Effector memory CD8-positive, alpha-beta T cell (primary cell): Measurements from ENCODE around the gene TBC1D32.
"Not testable (repeated sequence)": the region's sequence is repeated elsewhere in the genome, so short reads cannot be mapped to it uniquely, and the experiment has no call there.

ENCODE experiments used
- ATAC-seq: fragments of 150-1000 bp; cut with Tn5 transposase; replicated peaks from 2 replicates; pipeline ENCODE4 v1.10.0; 2021; ENCODE audit warnings: mild to moderate bottlenecking, moderate library complexity
- DNase-seq, 3 experiments: peaks; one replicate each; pipeline ENCODE4 v3.0.0; 2021
- H3K27ac Mint-ChIP-seq, 2 donors: one replicate each; pipeline ENCODE4 v1.8.0; 2022; ENCODE audit warnings: mild to moderate bottlenecking in 2 of 2, mixed read lengths in 2 of 2, moderate library complexity in 2 of 2
- H3K27me3 Mint-ChIP-seq, 2 donors: one replicate each; pipeline ENCODE4 v1.8.0; 2022; ENCODE audit warnings: mixed read lengths in 2 of 2
- H3K36me3 Mint-ChIP-seq: one replicate; pipeline ENCODE4 v1.8.0; 2022; ENCODE audit warnings: mild to moderate bottlenecking, moderate library complexity, mixed read lengths; ENCODE audit not compliant: insufficient read depth
- H3K4me1 Mint-ChIP-seq, 2 donors: one replicate each; pipeline ENCODE4 v1.8.0; 2022; ENCODE audit warnings: low read depth in 2 of 2, mixed read lengths in 2 of 2
- H3K4me3 Mint-ChIP-seq, 2 donors: one replicate each; pipeline ENCODE4 v1.8.0; 2022; ENCODE audit warnings: mild to moderate bottlenecking in 2 of 2, mixed read lengths in 2 of 2, moderate library complexity in 2 of 2
- H3K9me3 Mint-ChIP-seq, 2 donors: one replicate each; pipeline ENCODE4 v1.8.0; 2022; ENCODE audit warnings: mixed read lengths in 2 of 2

TBC1D32 gene

DNA sequence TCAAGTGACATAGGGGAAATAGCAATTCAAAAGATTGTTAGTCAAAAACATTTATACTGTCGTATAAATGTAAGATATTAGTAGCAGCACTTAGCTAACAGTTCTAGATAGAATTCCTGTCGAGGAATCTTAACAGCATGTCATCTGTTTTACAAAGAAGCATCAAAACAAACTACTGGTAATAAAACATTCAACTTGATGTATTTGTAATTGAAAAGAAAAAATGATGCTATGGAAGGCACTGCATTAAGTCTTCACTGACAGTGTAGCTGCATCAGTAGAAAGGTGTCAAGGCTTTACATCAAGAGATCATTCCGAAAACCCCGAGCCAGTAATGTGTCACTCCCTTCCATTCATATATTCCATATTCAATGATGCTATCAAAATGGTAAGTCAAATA is 223.5 kb downstream of the TBC1D32 start:
- H3K4me1 Mint-ChIP-seq, result no peaks in the 10 kb centered on the region
- H3K4me3 Mint-ChIP-seq, result no peak overlapping the region
- H3K9me3 Mint-ChIP-seq, result no peaks in the 10 kb centered on the region
- no peaks in the 10 kb centered on the region for H3K36me3 Mint-ChIP-seq
- ATAC-seq, result no peak
- no peak for DNase-seq
- H3K27me3 Mint-ChIP-seq, result no peaks in the 10 kb centered on the region
- no peak overlapping the region for H3K27ac Mint-ChIP-seq

GRCh38 chr6:121106962-121107361 is 227.3 kb downstream of the TBC1D32 start:
- no peak overlapping the region for H3K4me3 Mint-ChIP-seq
- no peaks in the 10 kb centered on the region for H3K36me3 Mint-ChIP-seq
- H3K27ac Mint-ChIP-seq, result no peak overlapping the region

GRCh38 chr6:121105461-121105860 is 228.8 kb downstream of the TBC1D32 start:
- Mint-ChIP-seq H3K4me3 (no peak overlapping the region), H3K9me3 (no peaks in the 10 kb centered on the region), H3K27ac (no peak overlapping the region), H3K36me3 (no peaks in the 10 kb centered on the region), H3K4me1 (no peaks in the 10 kb centered on the region), H3K27me3 (no peaks in the 10 kb centered on the region)
- no peak for DNase-seq
- ATAC-seq, result no peak

More at GRCh38 chr6:121106962-121107361, 227.3 kb downstream of the TBC1D32 start:
- Mint-ChIP-seq H3K9me3 (no peaks in the 10 kb centered on the region), H3K4me1 (no peaks in the 10 kb centered on the region), H3K27me3 (no peaks in the 10 kb centered on the region)
- DNase-seq (no peak), ATAC-seq (no peak)

GRCh38 chr6:121093928-121094327 is 240.4 kb downstream of the TBC1D32 start:
- no peak overlapping the region for H3K27ac Mint-ChIP-seq
- H3K27me3 Mint-ChIP-seq, result no peaks in the 10 kb centered on the region
- ATAC-seq (no peak), DNase-seq (no peak)
- no peaks in the 10 kb centered on the region for H3K36me3 Mint-ChIP-seq
- no peaks in the 10 kb centered on the region for H3K9me3 Mint-ChIP-seq
- no peak overlapping the region for H3K4me3 Mint-ChIP-seq
- no peaks in the 10 kb centered on the region for H3K4me1 Mint-ChIP-seq

DNA sequence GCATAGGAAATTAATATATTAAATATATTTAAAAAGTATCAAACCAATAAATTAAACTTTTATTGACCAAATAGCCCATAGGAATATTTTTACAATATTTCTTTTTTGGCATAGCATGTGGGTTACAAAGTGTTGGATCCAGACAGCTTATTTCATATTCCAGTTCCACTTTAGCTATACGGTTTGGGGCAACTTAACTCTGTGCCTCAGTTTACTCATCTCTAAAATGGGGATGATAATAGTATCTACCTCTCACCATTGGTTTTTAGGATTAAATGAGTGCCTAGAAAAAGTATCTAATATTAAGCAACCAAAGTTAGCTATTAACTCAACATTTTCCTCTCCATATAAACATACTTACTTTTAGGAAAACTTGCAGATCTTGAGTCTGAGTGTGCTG is 243.8 kb downstream of the TBC1D32 start:
- no peak overlapping the region for H3K4me3 Mint-ChIP-seq
- ATAC-seq (no peak), DNase-seq (no peak)
- H3K27ac Mint-ChIP-seq, result no peak overlapping the region
- no peaks in the 10 kb centered on the region for H3K4me1 Mint-ChIP-seq
- no peaks in the 10 kb centered on the region for H3K27me3 Mint-ChIP-seq
- H3K9me3 Mint-ChIP-seq, result no peaks in the 10 kb centered on the region
- H3K36me3 Mint-ChIP-seq, result no peaks in the 10 kb centered on the region

DNA sequence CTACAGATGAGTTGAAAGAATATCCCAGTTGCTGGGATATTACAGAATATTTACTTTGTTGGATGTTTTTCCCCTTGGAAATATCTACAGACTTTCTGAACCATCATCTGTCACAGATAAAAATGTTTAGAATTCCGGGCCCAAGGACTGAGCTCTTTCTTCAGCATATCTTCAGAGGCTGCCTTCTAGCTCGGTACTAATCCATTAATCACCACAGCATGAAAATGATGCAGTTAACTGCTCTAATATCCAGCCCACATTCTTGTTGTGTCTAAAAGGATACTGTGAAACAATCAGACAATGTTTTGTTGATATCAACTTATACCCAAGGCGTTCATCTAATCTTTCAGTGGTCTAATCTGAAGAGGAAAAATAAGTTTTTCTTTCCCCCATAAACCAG is 247.4 kb downstream of the TBC1D32 start:
- no peak for DNase-seq
- Mint-ChIP-seq H3K27ac (no peak overlapping the region), H3K4me3 (no peak overlapping the region), H3K9me3 (no peaks in the 10 kb centered on the region), H3K4me1 (no peaks in the 10 kb centered on the region), H3K27me3 (no peaks in the 10 kb centered on the region), H3K36me3 (no peaks in the 10 kb centered on the region)
- ATAC-seq, result no peak

- DNase-seq, result no peak
- Mint-ChIP-seq H3K36me3 (no peaks in the 10 kb centered on the region), H3K4me3 (no peak overlapping the region), H3K4me1 (no peaks in the 10 kb centered on the region), H3K9me3 (no peaks in the 10 kb centered on the region), H3K27ac (no peak overlapping the region), H3K27me3 (no peaks in the 10 kb centered on the region)
- ATAC-seq, result no peak
These were observed 258.2 kb downstream of the TBC1D32 start for GRCh38 chr6:121076119-121076518.

GRCh38 chr6:121068749-121069148 is 265.5 kb downstream of the TBC1D32 start:
- not testable (repeated sequence) for H3K4me1 Mint-ChIP-seq, ATAC-seq, H3K36me3 Mint-ChIP-seq, DNase-seq, H3K27ac Mint-ChIP-seq, H3K27me3 Mint-ChIP-seq, H3K4me3 Mint-ChIP-seq
- H3K9me3 Mint-ChIP-seq, result peaks cover 8 to 27% of the 10 kb centered on the region in 2 donors

- no peak for ATAC-seq
- DNase-seq, result no peak
- H3K4me3 Mint-ChIP-seq, result no peak overlapping the region
- peaks cover 11 to 34% of the 10 kb centered on the region in 2 donors for H3K9me3 Mint-ChIP-seq
- H3K36me3 Mint-ChIP-seq, result no peaks in the 10 kb centered on the region
- no peak overlapping the region for H3K27ac Mint-ChIP-seq
- H3K27me3 Mint-ChIP-seq, result no peaks in the 10 kb centered on the region
- no peaks in the 10 kb centered on the region for H3K4me1 Mint-ChIP-seq
These were observed 266.9 kb downstream of the TBC1D32 start for GRCh38 chr6:121067381-121067780.

DNA sequence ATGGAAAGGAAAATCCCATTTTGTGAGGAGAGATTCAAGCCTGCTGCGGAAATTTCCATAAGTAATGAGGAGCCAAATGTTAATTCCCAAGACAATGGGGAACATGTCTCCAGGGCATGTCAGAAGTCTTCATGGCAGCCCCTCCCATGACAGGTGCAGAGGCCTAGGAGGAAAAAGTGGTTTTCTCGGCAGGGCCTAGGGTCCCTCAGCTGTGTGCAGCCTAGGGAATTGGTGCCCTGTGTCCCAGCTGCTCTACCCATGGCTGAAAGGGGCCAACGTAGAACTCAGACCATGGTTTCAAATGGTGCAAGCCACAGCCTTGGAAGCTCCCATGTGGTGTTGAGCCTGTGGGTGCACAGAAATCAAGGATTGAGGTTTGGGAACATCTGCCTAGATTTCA is 269.9 kb downstream of the TBC1D32 start:
- DNase-seq (no peak), ATAC-seq (no peak)
- Mint-ChIP-seq H3K4me1 (no peaks in the 10 kb centered on the region), H3K36me3 (no peaks in the 10 kb centered on the region), H3K9me3 (peaks cover 9 to 34% of the 10 kb centered on the region in 2 donors), H3K4me3 (no peak overlapping the region), H3K27ac (no peak overlapping the region), H3K27me3 (no peaks in the 10 kb centered on the region)

GRCh38 chr6:121055572-121056163 is 278.6 kb downstream of the TBC1D32 start:
- Mint-ChIP-seq H3K36me3 (no peaks in the 10 kb centered on the region), H3K27me3 (no peaks in the 10 kb centered on the region), H3K4me3 (no peak overlapping the region), H3K9me3 (no peaks in the 10 kb centered on the region), H3K4me1 (no peaks in the 10 kb centered on the region), H3K27ac (no peak overlapping the region)
- DNase-seq (no peak), ATAC-seq (no peak)

DNA sequence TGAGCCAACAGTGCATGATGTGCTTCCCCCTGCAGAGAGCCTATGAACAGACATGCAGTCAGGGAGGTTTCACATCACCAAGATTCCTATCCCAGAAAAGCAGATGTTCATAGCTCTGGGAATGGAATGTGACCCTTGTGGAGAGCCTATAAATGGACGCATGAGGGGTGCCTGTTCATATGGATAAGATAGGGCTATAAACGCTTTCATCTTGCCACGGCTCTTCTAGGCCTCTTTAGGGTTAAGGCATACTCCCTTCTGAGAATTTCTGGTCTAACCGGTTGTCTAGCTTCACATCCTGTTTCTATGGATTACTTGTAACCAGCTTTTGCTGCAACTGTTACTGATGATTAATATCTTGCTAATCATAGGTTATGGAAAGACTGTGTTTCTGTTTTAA is 285.7 kb downstream of the TBC1D32 start:
- H3K9me3 Mint-ChIP-seq, H3K4me1 Mint-ChIP-seq, H3K27ac Mint-ChIP-seq, H3K27me3 Mint-ChIP-seq, H3K4me3 Mint-ChIP-seq, H3K36me3 Mint-ChIP-seq, ATAC-seq, DNase-seq: not testable (repeated sequence)

DNA sequence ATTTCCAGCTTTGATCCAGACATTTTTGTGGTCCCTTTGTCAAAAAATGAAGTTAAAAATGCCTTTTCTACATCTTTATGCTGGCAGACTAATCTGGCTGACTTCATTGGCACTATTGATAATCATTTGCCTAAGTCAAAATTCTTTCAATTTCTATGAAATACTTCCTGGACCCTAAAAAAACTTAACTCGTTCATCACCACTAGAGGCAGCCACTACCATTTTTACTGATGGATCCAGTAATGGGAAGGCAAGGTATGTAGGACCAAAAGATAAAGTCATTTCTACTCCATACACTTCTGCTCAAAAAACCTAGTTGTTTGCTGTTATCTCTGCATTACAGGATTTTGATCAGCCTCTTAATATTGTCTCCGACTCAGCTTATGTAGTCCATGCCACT is 289.4 kb downstream of the TBC1D32 start:
- H3K4me3 Mint-ChIP-seq, H3K9me3 Mint-ChIP-seq, ATAC-seq, H3K27me3 Mint-ChIP-seq, H3K27ac Mint-ChIP-seq, DNase-seq, H3K36me3 Mint-ChIP-seq, H3K4me1 Mint-ChIP-seq: not testable (repeated sequence)

- H3K27ac Mint-ChIP-seq, H3K27me3 Mint-ChIP-seq, H3K4me3 Mint-ChIP-seq, H3K4me1 Mint-ChIP-seq, ATAC-seq, DNase-seq, H3K36me3 Mint-ChIP-seq, H3K9me3 Mint-ChIP-seq: not testable (repeated sequence)
These were observed 290.6 kb downstream of the TBC1D32 start for GRCh38 chr6:121043706-121044105.

DNA sequence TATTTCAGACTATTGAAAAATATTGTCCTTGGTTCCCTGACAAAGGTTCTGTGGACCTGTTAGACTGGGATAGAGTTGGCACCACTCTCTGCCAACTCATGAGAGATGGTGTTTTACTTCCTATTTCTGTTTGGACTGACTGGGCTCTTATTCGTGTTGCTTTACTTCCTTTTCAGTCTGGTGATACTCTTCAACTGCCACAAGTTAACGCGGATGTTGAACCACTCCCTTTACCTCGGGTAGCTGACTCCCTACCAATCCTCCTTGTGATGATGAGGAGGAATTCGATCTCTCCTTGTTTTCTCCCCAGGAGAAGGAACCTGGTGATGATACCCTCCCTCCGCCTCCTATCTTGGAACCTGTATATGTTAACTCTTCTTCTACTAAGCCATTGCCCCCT is 291.1 kb downstream of the TBC1D32 start:
- not testable (repeated sequence) for H3K4me3 Mint-ChIP-seq, H3K4me1 Mint-ChIP-seq, DNase-seq, H3K36me3 Mint-ChIP-seq, H3K27ac Mint-ChIP-seq, H3K27me3 Mint-ChIP-seq, H3K9me3 Mint-ChIP-seq, ATAC-seq
